Right renal pelvis (tissue), 4 donors: ENCODE results near the gene FAM185A. TPM values are rescaled to one million over a fixed set of nuclear protein-coding genes. Genes with fewer than 3 reads are reported as not detected.

Experiments used
- polyA plus RNA-seq, 4 donors: library from polyadenylated mRNA; unstranded; fragments of 120-200 nt; gene quantifications; one replicate each; pipeline ENCODE4 v1.2.1, GENCODE V29; 2013; ENCODE audit not compliant: insufficient read length in 4 of 4

FAM185A gene
- polyA plus RNA-seq, 4 donors, result 10.1 to 12.3 (median 10.8) TPM

Other genes starting within 250 kb of the FAM185A start
- 10 to 100 TPM in 2 of 4 donors, 1 to 10 TPM in 2; 7.5 to 22.2 (median 10.1) TPM for gene RASA4B, start 231.2 kb upstream of the FAM185A start, polyA plus RNA-seq
- 10 to 100 TPM in 1 of 4 donors, 1 to 10 TPM in 3; 4.6 to 10.9 (median 6.4) TPM for gene UPK3BL2, start 205.3 kb upstream of the FAM185A start, polyA plus RNA-seq
- gene SPDYE2, start 197.8 kb upstream of the FAM185A start, polyA plus RNA-seq, result 1 to 10 TPM; 1.6 to 3.4 (median 2.4) TPM
- gene POLR2J3, start 176.4 kb upstream of the FAM185A start, polyA plus RNA-seq, result 10 to 100 TPM; 58.9 to 81.7 (median 77.2) TPM
- 10 to 100 TPM; 23.9 to 42.4 (median 31.8) TPM for gene RASA4, start 132.2 kb upstream of the FAM185A start, polyA plus RNA-seq
- 10 to 100 TPM in 2 of 4 donors, 1 to 10 TPM in 2; 4.7 to 18.5 (median 11.1) TPM for gene UPK3BL1, start 106.2 kb upstream of the FAM185A start, polyA plus RNA-seq
- gene SPDYE2B, start 98.7 kb upstream of the FAM185A start, polyA plus RNA-seq, result under 1 TPM; 0.32 to 0.79 (median 0.68) TPM
- gene POLR2J2, start 77.3 kb upstream of the FAM185A start, polyA plus RNA-seq, result 1 to 10 TPM; 1.3 to 3.1 (median 2.2) TPM
- gene LRRC17, start 164.0 kb downstream of the FAM185A start, polyA plus RNA-seq, result 10 to 100 TPM; 75.0 to 97.2 (median 87.6) TPM